Stomach (tissue), 9 donors: ENCODE measurements around the gene ATXN7L3. TPM values are rescaled to one million over a fixed set of nuclear protein-coding genes. Genes with fewer than 3 reads are reported as not detected.

Experiments
- DNase-seq, 2 donors: peaks; one replicate each; pipeline versions ENCODE4 v3.0.0 to v3.0.0-alpha.2; 2013 to 2019
- H3K27ac ChIP-seq, 5 donors: fragments of 200-600 bp in 4 of 5; sonication (generic) in 4 of 5; one replicate each; pipeline ENCODE4 v1.5.1; 2013 to 2019; ENCODE audit warnings: mild to moderate bottlenecking in 1 of 5, moderate library complexity in 1 of 5
- H3K27me3 ChIP-seq, 3 donors: fragments of 200-600 bp; sonication (generic); one replicate each; pipeline ENCODE4 v1.5.1; 2017 to 2019; ENCODE audit warnings: mixed run types in 1 of 3
- H3K36me3 ChIP-seq, 4 donors: fragments of 200-600 bp; sonication (generic); 1 replicate in 3 of 4; 2 replicates in 1 of 4; pipeline ENCODE4 v1.5.1; 2016 to 2019
- H3K4me1 ChIP-seq, 4 donors: fragments of 200-600 bp; sonication (generic); one replicate each; pipeline ENCODE4 v1.5.1; 2016 to 2019
- H3K4me3 ChIP-seq, 4 donors: fragments of 200-600 bp; sonication (generic) in 3 of 4; one replicate each; pipeline ENCODE4 v1.5.1; 2016 to 2019; ENCODE audit warnings: mild to moderate bottlenecking in 1 of 4
- H3K9me3 ChIP-seq, 4 donors: fragments of 200-600 bp; sonication (generic); one replicate each; pipeline ENCODE4 v1.5.1; 2016 to 2019
- EP300 ChIP-seq: sonication (generic); formaldehyde crosslinking; IDR thresholded peaks from one replicate; pipeline ENCODE4 v1.6.1; 2017; ENCODE audit warnings: antibody characterized with exemption
- POLR2A ChIP-seq, 4 donors: fragments of 450-650 bp; IDR thresholded peaks; one replicate each; pipeline ENCODE4 v1.6.1; 2016; ENCODE audit warnings: antibody characterized with exemption in 4 of 4, control low read depth in 2 of 4, mild to moderate bottlenecking in 1 of 4, moderate library complexity in 1 of 4
- POLR2AphosphoS5 ChIP-seq, 3 donors: sonication (generic); formaldehyde crosslinking; IDR thresholded peaks; one replicate each; pipeline ENCODE4 v1.6.1; 2016; ENCODE audit warnings: antibody characterized with exemption in 3 of 3
- WGBS, 5 donors: extraction: QIAGEN DNeasy Blood & Tissue Kit in 3 of 5; methylation state at CpG; one replicate each; pipeline versions ENCODE4 v1.1.5 to v1.1.7; 2013 to 2018; 5-methylcytosine and 5-hydroxymethylcytosine counted together
- intact Hi-C: fragments of 100-400 bp; cut with DNase I; formaldehyde crosslinking; loops from one replicate; pipeline ENCODE4 v1.15.1; 2023; ENCODE audit warnings: low total_unique reads
- polyA plus RNA-seq, 3 donors: library from polyadenylated mRNA; stranded (reverse); fragments of 200-250 nt; gene quantifications; one replicate each; pipeline ENCODE4 v1.2.3, GENCODE V29; 2013
- total RNA-seq, 5 donors: library from RNA; depleted of rRNA; stranded (reverse); fragments of >200 nt; gene quantifications; one replicate each; pipeline versions ENCODE4 v1.1.0 to v1.2.3, GENCODE V29; 2014 to 2016
- TF ChIP-seq, protein P1 (sequence below), 7 experiments: fragments of 450-650 bp in 4 of 7; fragments of 200-600 bp in 3 of 7; sonication (generic) in 3 of 7; IDR thresholded peaks; one replicate each; pipeline ENCODE4 v1.5.1; 2016 to 2019; ENCODE audit warnings: antibody characterized with exemption in 7 of 7, control low read depth in 2 of 7, mild to moderate bottlenecking in 1 of 7
- donor health status: healthy with polysubstance abuse.
- donor health status: Bipolar disorder and iron deficiency.
- donor health status: healthy.

Gene ATXN7L3
- total and polyA plus RNA-seq, 8 donors: 11.1 to 57.4 (median 29.6) TPM

DNA sequence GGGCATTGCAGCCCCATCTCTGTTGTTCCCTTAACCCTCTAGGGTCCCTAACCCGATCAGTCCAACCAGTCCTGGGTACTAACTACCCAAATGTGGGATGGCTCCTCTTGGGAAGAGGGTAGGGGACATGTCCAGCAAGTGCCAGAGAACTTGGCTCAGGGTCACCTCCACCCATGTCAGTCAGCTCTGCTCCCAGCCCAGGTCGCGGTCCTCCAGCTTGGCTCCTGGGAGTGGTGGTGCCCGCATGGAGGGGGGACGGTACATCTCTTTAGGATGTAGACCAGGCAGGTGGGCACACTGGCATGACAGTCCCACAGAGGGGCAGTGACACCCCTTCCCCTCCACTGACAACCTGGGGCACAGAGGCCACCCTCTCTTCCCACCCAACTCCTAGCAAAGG lies 6.9 kb downstream of the ATXN7L3 start:
- Histone ChIP-seq H3K4me3 (no peak overlapping the region), H3K27me3 (no peaks in the 10 kb centered on the region), H3K36me3 (peaks cover 50 to 89% (median 86%) of the 10 kb centered on the region in 4 donors), H3K4me1 (peaks cover 14 to 60% (median 41%) of the 10 kb centered on the region in 4 donors), H3K9me3 (no peaks in the 10 kb centered on the region), H3K27ac (peak overlapping the region in 4 of 5 donors; percentile 29 to 66 (median 54))
- DNase-seq: no peak
- TF ChIP-seq, protein P1, sequence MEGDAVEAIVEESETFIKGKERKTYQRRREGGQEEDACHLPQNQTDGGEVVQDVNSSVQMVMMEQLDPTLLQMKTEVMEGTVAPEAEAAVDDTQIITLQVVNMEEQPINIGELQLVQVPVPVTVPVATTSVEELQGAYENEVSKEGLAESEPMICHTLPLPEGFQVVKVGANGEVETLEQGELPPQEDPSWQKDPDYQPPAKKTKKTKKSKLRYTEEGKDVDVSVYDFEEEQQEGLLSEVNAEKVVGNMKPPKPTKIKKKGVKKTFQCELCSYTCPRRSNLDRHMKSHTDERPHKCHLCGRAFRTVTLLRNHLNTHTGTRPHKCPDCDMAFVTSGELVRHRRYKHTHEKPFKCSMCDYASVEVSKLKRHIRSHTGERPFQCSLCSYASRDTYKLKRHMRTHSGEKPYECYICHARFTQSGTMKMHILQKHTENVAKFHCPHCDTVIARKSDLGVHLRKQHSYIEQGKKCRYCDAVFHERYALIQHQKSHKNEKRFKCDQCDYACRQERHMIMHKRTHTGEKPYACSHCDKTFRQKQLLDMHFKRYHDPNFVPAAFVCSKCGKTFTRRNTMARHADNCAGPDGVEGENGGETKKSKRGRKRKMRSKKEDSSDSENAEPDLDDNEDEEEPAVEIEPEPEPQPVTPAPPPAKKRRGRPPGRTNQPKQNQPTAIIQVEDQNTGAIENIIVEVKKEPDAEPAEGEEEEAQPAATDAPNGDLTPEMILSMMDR (IDR thresholded peaks at IDR 0.05): no peak
- intact Hi-C loops: no loop called here
- WGBS, 5 donors: 67 to 88% (median 73%) methylated on average over 5 of the region's 5 CpGs

DNA sequence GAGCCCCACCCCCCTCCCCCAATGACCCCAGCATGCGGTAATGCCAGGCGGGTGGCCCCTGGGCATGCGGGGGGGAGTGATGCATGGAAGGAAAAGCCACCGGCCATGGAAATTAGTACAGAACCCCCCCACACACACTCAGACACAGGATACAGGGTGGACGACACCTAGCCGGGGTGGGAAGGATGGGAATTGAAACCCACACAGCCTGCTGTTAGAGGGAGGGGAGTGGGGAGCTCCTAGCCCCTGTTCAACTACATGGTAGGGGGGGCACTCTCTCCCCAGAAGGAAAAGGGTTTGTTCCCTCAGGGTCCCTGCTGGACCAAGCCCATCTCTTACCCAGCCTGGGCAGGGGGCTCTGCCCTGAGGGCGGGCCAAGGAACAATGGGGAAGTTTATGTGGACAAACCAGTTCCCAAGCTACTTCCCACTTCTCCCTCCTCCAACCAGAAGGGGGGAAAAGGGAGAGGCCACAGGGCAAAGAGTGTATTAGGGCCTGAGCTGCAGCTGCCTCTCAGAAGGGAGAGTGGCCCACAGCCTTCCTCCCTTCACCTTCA lies 7.7 kb downstream of the ATXN7L3 start:
- 52 to 67% (median 54%) methylated on average over 7 of the region's 7 CpGs for WGBS, 5 donors
- H3K27ac ChIP-seq: peak overlapping the region; percentile 29 to 66 (median 50)
- DNase-seq: peak in 1 of 2 donors; percentile 87

DNA sequence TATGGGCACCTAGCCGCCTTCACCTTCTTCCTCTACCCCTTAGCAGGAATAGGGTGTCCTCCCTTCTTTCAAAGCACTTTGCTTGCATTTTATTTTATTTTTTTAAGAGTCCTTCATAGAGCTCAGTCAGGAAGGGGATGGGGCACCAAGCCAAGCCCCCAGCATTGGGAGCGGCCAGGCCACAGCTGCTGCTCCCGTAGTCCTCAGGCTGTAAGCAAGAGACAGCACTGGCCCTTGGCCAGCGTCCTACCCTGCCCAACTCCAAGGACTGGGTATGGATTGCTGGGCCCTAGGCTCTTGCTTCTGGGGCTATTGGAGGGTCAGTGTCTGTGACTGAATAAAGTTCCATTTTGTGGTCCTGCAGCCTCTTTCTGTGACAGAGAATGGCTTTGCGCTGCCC lies 8.3 kb downstream of the ATXN7L3 start:
- no peaks in the 10 kb centered on the region for H3K9me3 ChIP-seq
- no peak overlapping the region for H3K4me3 ChIP-seq
- intact Hi-C loops: no loop called here
- H3K4me1 ChIP-seq: peaks cover 7 to 53% (median 31%) of the 10 kb centered on the region in 4 donors
- peaks cover 41 to 76% (median 73%) of the 10 kb centered on the region in 4 donors for H3K36me3 ChIP-seq
- peak overlapping the region in 2 of 5 donors; percentile 1 to 50 for H3K27ac ChIP-seq
- DNase-seq: no peak
- H3K27me3 ChIP-seq: no peaks in the 10 kb centered on the region
- no peak for TF ChIP-seq POLR2A (IDR thresholded peaks at IDR 0.05)
- TF ChIP-seq, protein P1 (IDR thresholded peaks at IDR 0.05): no peak
- TF ChIP-seq POLR2AphosphoS5 (IDR thresholded peaks at IDR 0.05): no peak
- TF ChIP-seq EP300: no peak
- 62 to 71% (median 66%) methylated on average over 5 of the region's 5 CpGs for WGBS, 5 donors

More for the DNA sequence above, 7.7 kb downstream of the ATXN7L3 start:
- H3K4me1 ChIP-seq: peaks cover 10 to 57% (median 37%) of the 10 kb centered on the region in 4 donors
- no peak for TF ChIP-seq EP300
- TF ChIP-seq POLR2A (IDR thresholded peaks at IDR 0.05): no peak
- TF ChIP-seq POLR2AphosphoS5 (IDR thresholded peaks at IDR 0.05): no peak
- TF ChIP-seq, protein P1 (IDR thresholded peaks at IDR 0.05): no peak
- no peak overlapping the region for H3K4me3 ChIP-seq
- intact Hi-C loops: no loop called here
- no peaks in the 10 kb centered on the region for H3K9me3 ChIP-seq
- H3K27me3 ChIP-seq: no peaks in the 10 kb centered on the region
- peaks cover 45 to 82% (median 79%) of the 10 kb centered on the region in 4 donors for H3K36me3 ChIP-seq

DNA sequence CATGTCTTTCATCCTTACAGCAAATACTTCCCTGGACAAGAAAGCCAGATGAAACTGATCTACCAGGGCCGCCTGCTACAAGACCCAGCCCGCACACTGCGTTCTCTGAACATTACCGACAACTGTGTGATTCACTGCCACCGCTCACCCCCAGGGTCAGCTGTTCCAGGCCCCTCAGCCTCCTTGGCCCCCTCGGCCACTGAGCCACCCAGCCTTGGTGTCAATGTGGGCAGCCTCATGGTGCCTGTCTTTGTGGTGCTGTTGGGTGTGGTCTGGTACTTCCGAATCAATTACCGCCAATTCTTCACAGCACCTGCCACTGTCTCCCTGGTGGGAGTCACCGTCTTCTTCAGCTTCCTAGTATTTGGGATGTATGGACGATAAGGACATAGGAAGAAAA lies 9.2 kb downstream of the ATXN7L3 start:
- Histone ChIP-seq H3K36me3 (peaks cover 32 to 67% (median 64%) of the 10 kb centered on the region in 4 donors), H3K4me3 (no peak overlapping the region), H3K27ac (no peak overlapping the region), H3K4me1 (peaks cover 12 to 53% (median 36%) of the 10 kb centered on the region in 4 donors), H3K9me3 (no peaks in the 10 kb centered on the region), H3K27me3 (no peaks in the 10 kb centered on the region)
- 87 to 91% (median 88%) methylated on average over 10 of the region's 10 CpGs for WGBS, 5 donors
- DNase-seq: no peak
- intact Hi-C loops: no loop called here
- no peak for TF ChIP-seq POLR2A (IDR thresholded peaks at IDR 0.05)
- TF ChIP-seq EP300: no peak
- TF ChIP-seq POLR2AphosphoS5 (IDR thresholded peaks at IDR 0.05): no peak
- TF ChIP-seq, protein P1 (IDR thresholded peaks at IDR 0.05): no peak
